HG02642 (cell line): ENCODE data around the gene HOXC9.

Experiments
- ATAC-seq: cut with Tn5 transposase; IDR thresholded peaks from one replicate; pipeline ENCODE4 v1.9.1; 2021; ENCODE audit warnings: mild to moderate bottlenecking; ENCODE audit not compliant: unreplicated experiment, poor library complexity

The HOXC9 gene

GRCh38 chr12:53997204-53998109 is 2.5 kb upstream of the HOXC9 start:
- no peak for ATAC-seq

- no peak for ATAC-seq
These were observed 1.7 kb upstream of the HOXC9 start for GRCh38 chr12:53998110-53998899.

GRCh38 chr12:53998900-53999236 is 1.1 kb upstream of the HOXC9 start:
- no peak for ATAC-seq

GRCh38 chr12:53999559-54000115 is 324 bp upstream of the HOXC9 start:
- no peak for ATAC-seq

GRCh38 chr12:54001283-54002187 is 1.6 kb downstream of the HOXC9 start:
- no peak for ATAC-seq

- ATAC-seq: no peak
These were observed 2.4 kb downstream of the HOXC9 start for GRCh38 chr12:54002278-54002914.

- ATAC-seq: no peak
These were observed 3.0 kb downstream of the HOXC9 start for GRCh38 chr12:54002915-54003389.

GRCh38 chr12:54003625-54004024 is 3.7 kb downstream of the HOXC9 start:
- no peak for ATAC-seq

GRCh38 chr12:54004063-54004840 is 4.3 kb downstream of the HOXC9 start:
- ATAC-seq: no peak

- ATAC-seq: no peak
These were observed 5.0 kb downstream of the HOXC9 start for GRCh38 chr12:54004841-54005530.

- ATAC-seq: no peak
These were observed 5.5 kb downstream of the HOXC9 start for GRCh38 chr12:54005531-54005852.

- ATAC-seq: peak; percentile 74
These were observed 6.0 kb downstream of the HOXC9 start for GRCh38 chr12:54005853-54006558.

GRCh38 chr12:54006559-54007220 is 6.7 kb downstream of the HOXC9 start:
- no peak for ATAC-seq

GRCh38 chr12:54007538-54008259 is 7.7 kb downstream of the HOXC9 start:
- no peak for ATAC-seq

GRCh38 chr12:54008260-54008552 is 8.2 kb downstream of the HOXC9 start:
- ATAC-seq: no peak

- ATAC-seq: no peak
These were observed 9.5 kb downstream of the HOXC9 start for GRCh38 chr12:54009171-54010052.
